Esophagus squamous epithelium (tissue), 5 donors: Measurements from ENCODE around the gene ZNF672. TPM values are rescaled to one million over a fixed set of nuclear protein-coding genes. Genes with fewer than 3 reads are reported as not detected.

ENCODE experiments used
- DNase-seq: peaks from one replicate; lab custom pipeline; 2025; lab: John Stamatoyannopoulos, UW
- H3K27ac ChIP-seq, 4 donors: fragments of 200-600 bp; sonication (generic); one replicate each; pipeline ENCODE4 v1.5.1; 2016 to 2019; ENCODE audit warnings: mild to moderate bottlenecking in 1 of 4
- H3K27me3 ChIP-seq, 4 donors: fragments of 200-600 bp; sonication (generic); 1 replicate in 3 of 4; 2 replicates in 1 of 4; pipeline versions ENCODE4 v1.5.1 to v1.6.0; 2017 to 2021; ENCODE audit warnings: antibody characterized with exemption in 1 of 4
- H3K36me3 ChIP-seq, 3 donors: fragments of 200-600 bp; sonication (generic); one replicate each; pipeline ENCODE4 v1.5.1; 2016 to 2019
- H3K4me1 ChIP-seq, 3 donors: fragments of 200-600 bp; sonication (generic); one replicate each; pipeline ENCODE4 v1.5.1; 2017 to 2019
- H3K4me3 ChIP-seq, 4 donors: fragments of 200-600 bp; sonication (generic); 1 replicate in 3 of 4; 2 replicates in 1 of 4; pipeline ENCODE4 v1.5.1; 2016 to 2019; ENCODE audit warnings: mild to moderate bottlenecking in 2 of 4, moderate library complexity in 1 of 4
- H3K9me3 ChIP-seq, 3 donors: fragments of 200-600 bp; sonication (generic); one replicate each; pipeline ENCODE4 v1.5.1; 2016 to 2019
- POLR2A ChIP-seq, 4 donors: fragments of 450-650 bp; IDR thresholded peaks; one replicate each; pipeline ENCODE4 v1.6.1; 2017; ENCODE audit warnings: antibody characterized with exemption in 4 of 4, mild to moderate bottlenecking in 4 of 4, moderate library complexity in 3 of 4
- WGBS, 2 donors: methylation state at CpG; one replicate each; pipeline ENCODE4 v1.1.5; 2018; 5-methylcytosine and 5-hydroxymethylcytosine counted together
- intact Hi-C: fragments of 100-400 bp; cut with DNase I; formaldehyde crosslinking; loops from one replicate; pipeline ENCODE4 v1.15.0; 2022
- total RNA-seq, 4 donors: library from RNA; depleted of rRNA; stranded (reverse); fragments of >200 nt; gene quantifications; one replicate each; pipeline ENCODE4 v1.1.0, GENCODE V29; 2016
- TF ChIP-seq, protein P1 (sequence below), 6 experiments: fragments of 450-650 bp in 4 of 6; fragments of 200-600 bp in 2 of 6; sonication (generic) in 2 of 6; IDR thresholded peaks; one replicate each; pipeline ENCODE4 v1.5.1; 2016 to 2019; ENCODE audit warnings: antibody characterized with exemption in 6 of 6, mild to moderate bottlenecking in 4 of 6, moderate library complexity in 4 of 6
- donor health status: DM: yes; HTN: yes; CAD: no.

The ZNF672 gene
- total RNA-seq, 4 donors from 2014 or later = 22.3 to 25.8 (median 24.0) TPM

DNA sequence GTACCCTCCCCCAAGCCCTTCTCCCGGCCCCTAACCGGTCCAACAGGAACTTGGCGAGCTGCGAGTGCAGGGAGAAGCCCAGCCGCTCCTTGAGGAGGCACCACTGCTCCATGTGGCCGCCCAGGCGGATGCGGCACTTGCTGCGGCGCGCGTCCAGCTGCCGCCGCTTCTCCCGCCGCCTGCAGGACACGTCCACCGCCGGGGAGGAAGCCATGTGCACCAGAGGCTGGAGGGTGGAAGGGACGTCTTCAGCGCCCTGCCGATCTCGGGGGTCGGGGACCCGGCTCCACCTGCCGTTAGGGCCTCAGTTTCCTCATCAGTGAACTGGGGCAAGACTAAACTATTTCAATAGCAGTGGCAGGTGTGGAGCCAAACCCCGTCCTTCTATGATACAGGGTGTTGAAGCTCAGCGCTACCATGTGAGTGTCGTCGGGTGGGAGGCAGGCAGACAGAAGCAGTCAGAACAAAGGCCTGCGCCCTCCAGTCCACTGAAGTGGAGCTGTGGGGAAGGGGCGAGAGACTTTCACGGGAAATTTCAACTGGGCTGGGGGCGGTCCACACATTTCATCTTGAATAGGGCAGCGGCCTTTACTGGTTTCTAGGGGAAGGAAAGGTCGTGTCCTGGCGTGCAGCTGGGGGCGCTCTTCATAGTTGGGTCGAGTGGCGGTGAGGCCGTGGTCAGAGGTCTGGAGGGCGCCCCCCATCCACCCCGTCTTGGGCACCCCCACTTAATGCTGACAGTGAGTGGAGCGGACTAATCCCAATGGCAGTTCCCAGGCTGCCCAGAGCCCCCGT is 20.3 kb downstream of the ZNF672 start:
- Histone ChIP-seq H3K27ac (peak overlapping the region; percentile 91 to 97 (median 94)), H3K27me3 (no peaks in the 10 kb centered on the region), H3K9me3 (no peaks in the 10 kb centered on the region), H3K4me1 (peaks cover 14 to 50% (median 16%) of the 10 kb centered on the region in 3 donors), H3K4me3 (peak overlapping the region; percentile 45 to 74 (median 66)), H3K36me3 (peaks cover 0 to 31% (median 0%) of the 10 kb centered on the region in 3 donors)
- no peak for DNase-seq
- intact Hi-C loops = no loop called here
- TF ChIP-seq, protein P1, sequence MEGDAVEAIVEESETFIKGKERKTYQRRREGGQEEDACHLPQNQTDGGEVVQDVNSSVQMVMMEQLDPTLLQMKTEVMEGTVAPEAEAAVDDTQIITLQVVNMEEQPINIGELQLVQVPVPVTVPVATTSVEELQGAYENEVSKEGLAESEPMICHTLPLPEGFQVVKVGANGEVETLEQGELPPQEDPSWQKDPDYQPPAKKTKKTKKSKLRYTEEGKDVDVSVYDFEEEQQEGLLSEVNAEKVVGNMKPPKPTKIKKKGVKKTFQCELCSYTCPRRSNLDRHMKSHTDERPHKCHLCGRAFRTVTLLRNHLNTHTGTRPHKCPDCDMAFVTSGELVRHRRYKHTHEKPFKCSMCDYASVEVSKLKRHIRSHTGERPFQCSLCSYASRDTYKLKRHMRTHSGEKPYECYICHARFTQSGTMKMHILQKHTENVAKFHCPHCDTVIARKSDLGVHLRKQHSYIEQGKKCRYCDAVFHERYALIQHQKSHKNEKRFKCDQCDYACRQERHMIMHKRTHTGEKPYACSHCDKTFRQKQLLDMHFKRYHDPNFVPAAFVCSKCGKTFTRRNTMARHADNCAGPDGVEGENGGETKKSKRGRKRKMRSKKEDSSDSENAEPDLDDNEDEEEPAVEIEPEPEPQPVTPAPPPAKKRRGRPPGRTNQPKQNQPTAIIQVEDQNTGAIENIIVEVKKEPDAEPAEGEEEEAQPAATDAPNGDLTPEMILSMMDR (IDR thresholded peaks at IDR 0.05) = peak in 3 of 6 experiments; percentile 36 to 50 (median 37)
- TF ChIP-seq POLR2A (IDR thresholded peaks at IDR 0.05) = peak in 1 of 4 donors; percentile 13
- 3 to 4% methylated on average over 5 to 8 of the region's 45 CpGs for WGBS, 2 donors

DNA sequence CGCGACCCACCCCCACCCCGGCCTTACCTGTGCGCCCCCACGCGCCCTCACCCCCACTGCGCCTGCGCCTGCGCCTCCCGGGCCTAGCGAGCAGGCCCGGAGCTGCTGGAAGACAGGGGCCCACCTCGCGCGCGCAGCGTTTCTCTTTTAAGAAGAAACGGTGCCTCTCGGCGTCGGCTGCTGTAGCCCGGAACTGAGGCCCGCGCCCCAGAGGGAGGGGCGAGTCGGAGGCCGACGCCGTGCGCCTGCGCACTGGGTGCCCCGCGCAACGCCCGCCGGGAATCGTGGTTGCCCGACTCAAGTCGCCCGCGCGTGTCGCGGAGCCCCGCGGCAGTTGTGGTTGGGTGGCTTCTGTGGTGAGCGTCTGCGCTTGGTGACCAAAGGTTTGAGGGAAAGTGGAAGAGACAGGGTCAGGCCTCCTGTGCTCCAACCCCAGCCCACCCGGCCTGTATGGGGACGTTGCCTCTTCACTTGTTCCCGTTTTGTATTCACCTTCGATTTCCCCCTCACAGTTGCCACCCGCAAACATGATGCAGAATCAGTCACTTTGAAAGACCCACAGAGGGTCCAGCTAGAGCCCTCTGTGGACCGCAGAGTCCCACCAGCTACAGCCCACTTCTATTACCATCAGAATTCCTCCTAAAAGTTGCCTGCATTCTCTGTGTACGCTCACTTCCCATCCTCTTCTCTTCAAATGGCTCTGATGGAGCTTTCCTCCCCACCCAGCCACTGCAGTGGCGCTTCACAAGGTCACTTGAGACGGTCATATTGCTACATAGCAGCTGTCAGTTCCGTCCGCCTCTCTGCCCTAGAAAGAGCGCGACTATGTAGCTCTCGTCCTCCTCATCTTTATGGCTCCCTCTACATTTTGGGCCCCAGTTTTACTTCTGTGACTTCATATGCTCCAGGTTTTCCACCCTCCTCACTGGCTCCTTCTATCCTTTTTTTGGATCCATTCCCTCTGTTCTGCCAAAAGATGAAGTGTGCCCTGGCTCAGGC is 21.2 kb downstream of the ZNF672 start, which contains the start of gene ZNF692:
ZNF692 (minus strand) TSS at position 195 of the 999 bp plus-strand sequence. CDS start 776 bp downstream, outside the sequence.
- Histone ChIP-seq H3K27me3 (no peaks in the 10 kb centered on the region), H3K4me3 (peak within 1 kb of the TSS; percentile 45 to 74 (median 66)), H3K36me3 (peaks cover 0 to 22% (median 0%) of the 10 kb centered on the region in 3 donors), H3K4me1 (peaks cover 19 to 52% (median 22%) of the 10 kb centered on the region in 3 donors), H3K27ac (peak within 1 kb of the TSS; percentile 91 to 97 (median 94)), H3K9me3 (no peaks in the 10 kb centered on the region)
- 14 to 33% methylated on average over 14 to 27 of the region's 62 CpGs for WGBS, 2 donors
- intact Hi-C loops = no loop called here
- DNase-seq = peak; percentile 92
- TF ChIP-seq, protein P1 (IDR thresholded peaks at IDR 0.05) = peak in 1 of 6 experiments; percentile 47
- peak in 3 of 4 donors; percentile 57 to 85 (median 84) for TF ChIP-seq POLR2A (IDR thresholded peaks at IDR 0.05)

DNA sequence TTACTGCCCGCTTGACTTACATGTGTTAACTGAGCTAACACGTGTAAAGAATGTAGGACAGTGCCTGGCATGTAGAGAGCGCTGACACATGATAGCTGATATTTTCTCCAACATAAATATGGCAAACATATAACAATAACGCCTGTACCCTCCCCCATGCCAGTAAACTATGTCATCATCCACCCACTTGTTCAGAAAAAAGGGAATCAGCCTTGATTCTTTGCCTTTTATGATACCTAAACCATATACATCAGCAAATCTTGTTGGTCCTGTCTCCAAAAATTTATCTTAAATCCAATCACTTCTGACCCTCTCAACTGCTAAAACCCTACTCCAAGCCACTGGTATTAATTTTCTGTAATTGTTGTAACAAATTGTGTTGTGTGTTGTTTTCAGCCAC is 22.0 kb downstream of the ZNF672 start:
- peak overlapping the region in 2 of 4 donors; percentile 91 to 97 for H3K27ac ChIP-seq
- 77 to 90% methylated on average over 4 of the region's 4 CpGs for WGBS, 2 donors
- intact Hi-C loops = no loop called here

DNA sequence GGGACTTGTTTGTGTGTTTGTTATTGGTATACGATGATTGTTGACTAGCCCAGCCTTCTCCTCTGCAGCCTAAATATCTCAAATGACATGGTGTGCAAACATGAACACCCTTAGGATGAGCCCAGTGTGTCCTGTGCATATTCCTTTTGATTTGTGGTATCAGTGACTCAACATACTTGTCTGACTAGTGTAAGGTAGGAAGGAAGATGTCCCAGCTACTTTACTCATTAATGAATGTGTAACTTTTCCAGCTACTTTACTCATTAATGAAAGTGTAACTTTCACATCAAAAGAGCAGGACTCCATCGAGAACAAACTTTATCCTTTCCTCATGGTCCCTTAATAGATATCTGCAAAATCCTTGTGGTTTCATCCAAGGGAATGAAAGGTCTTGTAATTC is 23.6 kb downstream of the ZNF672 start:
- no peaks in the 10 kb centered on the region for H3K36me3 ChIP-seq
- H3K4me1 ChIP-seq = peaks cover 19 to 44% (median 22%) of the 10 kb centered on the region in 3 donors
- no peak for TF ChIP-seq POLR2A (IDR thresholded peaks at IDR 0.05)
- TF ChIP-seq, protein P1 (IDR thresholded peaks at IDR 0.05) = no peak
- no peak overlapping the region for H3K4me3 ChIP-seq
- WGBS, 2 donors = 84 to 85% methylated on average over 2 of the region's 2 CpGs
- no peak overlapping the region for H3K27ac ChIP-seq
- H3K27me3 ChIP-seq = no peaks in the 10 kb centered on the region
- no peaks in the 10 kb centered on the region for H3K9me3 ChIP-seq
- intact Hi-C loops = no loop called here
- no peak for DNase-seq

More for the DNA sequence above, 22.0 kb downstream of the ZNF672 start:
- no peak for DNase-seq
- Histone ChIP-seq H3K4me1 (peaks cover 19 to 52% (median 22%) of the 10 kb centered on the region in 3 donors), H3K27me3 (no peaks in the 10 kb centered on the region), H3K36me3 (peaks cover 0 to 14% (median 0%) of the 10 kb centered on the region in 3 donors), H3K4me3 (no peak overlapping the region), H3K9me3 (no peaks in the 10 kb centered on the region)
- no peak for TF ChIP-seq POLR2A (IDR thresholded peaks at IDR 0.05)

DNA sequence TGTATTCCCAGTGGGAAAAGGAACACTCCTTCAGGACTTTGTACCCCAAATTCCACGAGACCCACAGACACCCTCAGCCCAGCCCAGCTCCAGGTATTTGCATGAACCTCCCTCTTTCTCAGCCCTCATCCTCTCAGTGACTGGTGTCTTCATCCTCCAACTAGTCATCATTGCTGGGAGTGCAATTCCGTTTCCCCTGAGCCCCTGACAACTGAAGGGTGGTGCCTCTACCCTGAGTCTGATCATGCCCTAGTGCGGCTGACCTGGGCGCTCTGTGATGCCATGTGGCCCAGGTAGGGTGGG is 24.6 kb downstream of the ZNF672 start:
- 18 to 30% methylated on average over 2 of the region's 4 CpGs for WGBS, 2 donors

More for the DNA sequence above, 24.6 kb downstream of the ZNF672 start:
- H3K9me3 ChIP-seq = no peaks in the 10 kb centered on the region
- intact Hi-C loops = no loop called here
- H3K27me3 ChIP-seq = no peaks in the 10 kb centered on the region
- peak overlapping the region; percentile 47 to 87 (median 80) for H3K27ac ChIP-seq
- TF ChIP-seq POLR2A (IDR thresholded peaks at IDR 0.05) = no peak
- TF ChIP-seq, protein P1 (IDR thresholded peaks at IDR 0.05) = no peak
- H3K4me3 ChIP-seq = peak overlapping the region; percentile 29 to 78 (median 66)
- peaks cover 12 to 34% (median 20%) of the 10 kb centered on the region in 3 donors for H3K4me1 ChIP-seq
- DNase-seq = no peak
- no peaks in the 10 kb centered on the region for H3K36me3 ChIP-seq
